Hematopoietic multipotent progenitor cell treated with erythropoietin and hydrocortisone succinate and interleukin-3 and kit ligand, for 6 days (in vitro differentiated cells): Measurements from ENCODE around the gene LIG3.
A peak's percentile ranks its signal among the peaks of the same experiment; 100 is the strongest.
"Not testable (repeated sequence)": the region's sequence is repeated elsewhere in the genome, so short reads cannot be mapped to it uniquely, and the experiment has no call there.

Experiments used
- DNase-seq: peaks from one replicate; pipeline ENCODE4 v3.0.0-alpha.2; 2015

Gene LIG3

GRCh38 chr17:35045458-35045979, 65.2 kb downstream of the LIG3 start:
- DNase-seq: not testable (repeated sequence)

- no peak for DNase-seq
Observed at GRCh38 chr17:35046245-35046644, 65.9 kb downstream of the LIG3 start.

GRCh38 chr17:35046740-35047283, 66.5 kb downstream of the LIG3 start:
- peak; percentile 26 for DNase-seq

- DNase-seq: no peak
Observed at GRCh38 chr17:35048685-35049379, 68.5 kb downstream of the LIG3 start.

GRCh38 chr17:35050170-35050569, 69.9 kb downstream of the LIG3 start:
- no peak for DNase-seq

GRCh38 chr17:35051183-35051578, 70.9 kb downstream of the LIG3 start:
- DNase-seq: peak; percentile 78

GRCh38 chr17:35051579-35052240, 71.4 kb downstream of the LIG3 start:
- peak; percentile 40 for DNase-seq

GRCh38 chr17:35052241-35052610, 71.9 kb downstream of the LIG3 start:
- DNase-seq: no peak

- no peak for DNase-seq
Observed at GRCh38 chr17:35052780-35053179, 72.5 kb downstream of the LIG3 start.

- no peak for DNase-seq
Observed at GRCh38 chr17:35053204-35053603, 72.9 kb downstream of the LIG3 start.

- DNase-seq: no peak
Observed at GRCh38 chr17:35056013-35056412, 75.7 kb downstream of the LIG3 start.

GRCh38 chr17:35057332-35057915, 77.1 kb downstream of the LIG3 start:
- no peak for DNase-seq
